Suprapubic skin (tissue), 3 donors: ENCODE results near the gene IL36B.

ENCODE experiments used
- EP300 ChIP-seq: sonication (generic); formaldehyde crosslinking; IDR thresholded peaks from one replicate; pipeline ENCODE4 v1.6.1; 2017; ENCODE audit warnings: antibody characterized with exemption
- POLR2A ChIP-seq, 2 donors: fragments of 450-650 bp; IDR thresholded peaks; one replicate each; pipeline ENCODE4 v1.6.1; 2017; ENCODE audit warnings: antibody characterized with exemption in 2 of 2, mild to moderate bottlenecking in 2 of 2, moderate library complexity in 2 of 2
- TF ChIP-seq, protein P1 (sequence below), 2 donors: fragments of 200-600 bp in 1 of 2; fragments of 450-650 bp in 1 of 2; sonication (generic) in 1 of 2; IDR thresholded peaks; one replicate each; pipeline ENCODE4 v1.5.1; 2016 to 2019; ENCODE audit warnings: antibody characterized with exemption in 2 of 2, mild to moderate bottlenecking in 1 of 2, moderate library complexity in 1 of 2

DNA sequence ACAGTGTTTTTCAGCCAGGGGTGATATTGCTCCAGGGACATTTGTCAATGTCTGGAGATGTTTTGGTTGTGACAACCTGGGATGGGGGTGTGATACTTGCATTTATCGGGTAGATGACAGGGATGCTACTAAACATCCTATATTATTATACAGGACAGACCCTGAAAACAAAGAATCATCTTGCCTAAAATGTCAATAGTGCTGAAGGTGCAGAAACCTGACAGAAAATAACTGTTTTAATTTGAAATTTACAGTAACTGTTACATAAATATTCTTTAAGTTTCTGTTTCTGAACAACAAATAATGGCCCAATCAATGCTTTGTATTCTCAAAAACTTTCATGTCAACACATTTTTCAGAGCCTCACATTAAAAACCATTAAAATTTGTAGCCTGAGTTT is 45.4 kb downstream of the IL36B start:
- TF ChIP-seq, protein P1, sequence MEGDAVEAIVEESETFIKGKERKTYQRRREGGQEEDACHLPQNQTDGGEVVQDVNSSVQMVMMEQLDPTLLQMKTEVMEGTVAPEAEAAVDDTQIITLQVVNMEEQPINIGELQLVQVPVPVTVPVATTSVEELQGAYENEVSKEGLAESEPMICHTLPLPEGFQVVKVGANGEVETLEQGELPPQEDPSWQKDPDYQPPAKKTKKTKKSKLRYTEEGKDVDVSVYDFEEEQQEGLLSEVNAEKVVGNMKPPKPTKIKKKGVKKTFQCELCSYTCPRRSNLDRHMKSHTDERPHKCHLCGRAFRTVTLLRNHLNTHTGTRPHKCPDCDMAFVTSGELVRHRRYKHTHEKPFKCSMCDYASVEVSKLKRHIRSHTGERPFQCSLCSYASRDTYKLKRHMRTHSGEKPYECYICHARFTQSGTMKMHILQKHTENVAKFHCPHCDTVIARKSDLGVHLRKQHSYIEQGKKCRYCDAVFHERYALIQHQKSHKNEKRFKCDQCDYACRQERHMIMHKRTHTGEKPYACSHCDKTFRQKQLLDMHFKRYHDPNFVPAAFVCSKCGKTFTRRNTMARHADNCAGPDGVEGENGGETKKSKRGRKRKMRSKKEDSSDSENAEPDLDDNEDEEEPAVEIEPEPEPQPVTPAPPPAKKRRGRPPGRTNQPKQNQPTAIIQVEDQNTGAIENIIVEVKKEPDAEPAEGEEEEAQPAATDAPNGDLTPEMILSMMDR (IDR thresholded peaks at IDR 0.05): no peak
- TF ChIP-seq POLR2A (IDR thresholded peaks at IDR 0.05) (no peak), EP300 (no peak)
